Fibroblast of lung (primary cell): Measurements from ENCODE around the gene TH. TPM values are rescaled to one million over a fixed set of nuclear protein-coding genes. Genes with fewer than 3 reads are reported as not detected.

Experiments used
- DNase-seq, 2 donors: peaks; one replicate each; pipeline versions ENCODE4 v3.0.0 to v3.0.0-alpha.2; 2010; ENCODE audit warnings: low read depth in 2 of 2
- H2AFZ ChIP-seq: 2 replicates; pipeline ENCODE4 v1.5.1; 2012; ENCODE audit warnings: low read length, control low read depth, inconsistent platforms
- H3K27ac ChIP-seq: 2 replicates; pipeline ENCODE4 v1.5.1; 2011; ENCODE audit warnings: low read length, control low read depth; ENCODE audit not compliant: insufficient read depth
- H3K27me3 ChIP-seq: 2 replicates; pipeline ENCODE4 v1.5.1; 2011; ENCODE audit warnings: mild to moderate bottlenecking, low read length; ENCODE audit not compliant: control insufficient read depth, insufficient read depth
- H3K36me3 ChIP-seq: 2 replicates; pipeline ENCODE4 v1.5.1; 2011; ENCODE audit warnings: low read length; ENCODE audit not compliant: control insufficient read depth, insufficient read depth
- H3K4me1 ChIP-seq: 2 replicates; pipeline ENCODE4 v1.5.1; 2011; ENCODE audit warnings: low read length; ENCODE audit not compliant: control insufficient read depth, insufficient read depth; ENCODE audit errors: extremely low read depth
- H3K4me2 ChIP-seq: 2 replicates; pipeline ENCODE4 v1.5.1; 2011; ENCODE audit warnings: low read length, control low read depth; ENCODE audit not compliant: insufficient read depth; ENCODE audit errors: extremely low read depth
- H3K4me3 ChIP-seq, 4 experiments: fragments of 200-600 bp in 1 of 4; sonication (generic) in 1 of 4; replicated peaks in 1 of 4; 2 replicates each; pipeline ENCODE4 v1.5.1; 2011 to 2016; ENCODE audit warnings: low read length in 4 of 4, low read depth in 3 of 4, mild to moderate bottlenecking in 3 of 4, control low read depth in 2 of 4, inconsistent platforms in 1 of 4, mixed read lengths in 1 of 4; ENCODE audit not compliant: insufficient read depth in 1 of 4; ENCODE audit errors: control extremely low read depth in 1 of 4
- H3K79me2 ChIP-seq: 2 replicates; pipeline ENCODE4 v1.5.1; 2012; ENCODE audit warnings: mild to moderate bottlenecking, low read length, inconsistent platforms; ENCODE audit not compliant: control insufficient read depth, insufficient read depth
- H3K9ac ChIP-seq: 2 replicates; pipeline ENCODE4 v1.5.1; 2011; ENCODE audit warnings: mild to moderate bottlenecking, low read length, control low read depth; ENCODE audit not compliant: insufficient read depth
- H3K9me3 ChIP-seq: 2 replicates; pipeline ENCODE4 v1.5.1; 2012; ENCODE audit warnings: low read depth, low read length; ENCODE audit not compliant: control insufficient read depth, insufficient read depth
- H4K20me1 ChIP-seq: 2 replicates; pipeline ENCODE4 v1.5.1; 2011; ENCODE audit warnings: low read length; ENCODE audit not compliant: control insufficient read depth, insufficient read depth; ENCODE audit errors: extremely low read depth
- CTCF ChIP-seq, 2 donors: IDR thresholded peaks in 1 of 2; conservative IDR thresholded peaks in 1 of 2; 1 replicate in 1 of 2; 2 replicates in 1 of 2; pipeline ENCODE4 v1.5.1; 2011 to 2012; ENCODE audit warnings: low read length in 2 of 2, control low read depth in 1 of 2, inconsistent platforms in 1 of 2, low read depth in 1 of 2, mild to moderate bottlenecking in 1 of 2
- EZH2 ChIP-seq: IDR thresholded peaks from 2 replicates; pipeline ENCODE4 v1.5.1; 2012; ENCODE audit warnings: low read length, control low read depth, mild to moderate bottlenecking; ENCODE audit errors: missing control alignments
- polyA plus RNA-seq, 2 donors: library from polyadenylated mRNA; depleted of rRNA in 1 of 2; stranded (reverse) in 1 of 2; unstranded in 1 of 2; fragments of >200 nt; gene quantifications; 2 replicates each; pipeline ENCODE4 v1.2.1, GENCODE V29; 2011 to 2012; ENCODE audit warnings: missing spikeins in 1 of 2
- total RNA-seq: library from RNA; depleted of rRNA; stranded (reverse); fragments of >200 nt; gene quantifications from 2 replicates; pipeline ENCODE4 v1.2.1, GENCODE V29; 2014

Gene TH
- total and polyA plus RNA-seq, 2 donors (not counting 1 experiment from before 2014, with no cell fraction given): 0.17 TPM; not detected in 1

GRCh38 chr11:2154195-2154585 is 17.4 kb downstream of the TH start:
- Histone ChIP-seq H4K20me1 (no peaks in the 10 kb centered on the region), H3K9ac (no peak overlapping the region), H3K79me2 (no peaks in the 10 kb centered on the region), H3K4me1 (no peaks in the 10 kb centered on the region), H3K4me2 (no peak overlapping the region), H3K4me3 (no peak overlapping the region), H3K36me3 (no peaks in the 10 kb centered on the region), H3K9me3 (no peaks in the 10 kb centered on the region), H2AFZ (no peak overlapping the region), H3K27me3 (peaks cover 2% of the 10 kb centered on the region), H3K27ac (no peak overlapping the region)
- DNase-seq: no peak
- no peak for TF ChIP-seq EZH2
- TF ChIP-seq CTCF (conservative IDR thresholded peaks at IDR 0.05 in 1 of 2, IDR thresholded peaks at IDR 0.05 in 1 of 2; ENCODE audit: low read depth in 1 of 2, low read length in 2 of 2): no peak

- no peak for DNase-seq
- Histone ChIP-seq H3K79me2 (no peaks in the 10 kb centered on the region), H3K9me3 (no peaks in the 10 kb centered on the region), H3K4me3 (no peak overlapping the region), H3K4me1 (no peaks in the 10 kb centered on the region), H4K20me1 (no peaks in the 10 kb centered on the region), H3K27me3 (peaks cover 2% of the 10 kb centered on the region), H3K27ac (no peak overlapping the region), H3K4me2 (no peak overlapping the region), H3K9ac (no peak overlapping the region), H3K36me3 (no peaks in the 10 kb centered on the region), H2AFZ (no peak overlapping the region)
- TF ChIP-seq CTCF (conservative IDR thresholded peaks at IDR 0.05 in 1 of 2, IDR thresholded peaks at IDR 0.05 in 1 of 2; ENCODE audit: low read depth in 1 of 2, low read length in 2 of 2): no peak
- TF ChIP-seq EZH2: no peak
Measured at GRCh38 chr11:2153581-2154194, 17.9 kb downstream of the TH start.

GRCh38 chr11:2151500-2152257 is 19.9 kb downstream of the TH start:
- Histone ChIP-seq H3K79me2 (no peaks in the 10 kb centered on the region), H3K27ac (no peak overlapping the region), H3K36me3 (no peaks in the 10 kb centered on the region), H3K9ac (no peak overlapping the region), H4K20me1 (no peaks in the 10 kb centered on the region), H3K4me2 (no peak overlapping the region), H2AFZ (no peak overlapping the region), H3K4me3 (no peak overlapping the region), H3K4me1 (no peaks in the 10 kb centered on the region), H3K9me3 (no peaks in the 10 kb centered on the region), H3K27me3 (peaks cover 2% of the 10 kb centered on the region)
- peak; percentile 43 to 71 for DNase-seq
- TF ChIP-seq CTCF (conservative IDR thresholded peaks at IDR 0.05 in 1 of 2, IDR thresholded peaks at IDR 0.05 in 1 of 2; ENCODE audit: low read depth in 1 of 2, low read length in 2 of 2) (peak; percentile 73 to 80), EZH2 (no peak)
